Measurements from ENCODE around the gene S100A8.

GRCh38 chr1:153355445-153356071 is 35.3 kb downstream of the S100A8 start:
- TF ChIP-seq CTCF (optimal IDR thresholded peaks at IDR 0.05 in 1 of 3, IDR thresholded peaks at IDR 0.05 in 1 of 3, conservative IDR thresholded peaks at IDR 0.05 in 1 of 3; ENCODE audit: extremely low read depth in 1 of 3, insufficient read depth in 2 of 3, low read length in 3 of 3) (peak; percentile 87 to 99 (median 96)), EZH2 (IDR thresholded peaks at IDR 0.05; ENCODE audit: low read length) (no peak)

Measured in keratinocyte (primary cell).